ENCODE measurements around the gene TMEM94. TPM values are rescaled to one million over a fixed set of nuclear protein-coding genes. Genes with fewer than 3 reads are reported as not detected.
A peak's percentile ranks its signal among the peaks of the same experiment; 100 is the strongest.

TMEM94 gene
- total and polyA plus RNA-seq, 2 of the 13 experiments (the other 11 are each of a cell fraction or from before 2014, with no cell fraction given) = 32.6 to 134 TPM

DNA sequence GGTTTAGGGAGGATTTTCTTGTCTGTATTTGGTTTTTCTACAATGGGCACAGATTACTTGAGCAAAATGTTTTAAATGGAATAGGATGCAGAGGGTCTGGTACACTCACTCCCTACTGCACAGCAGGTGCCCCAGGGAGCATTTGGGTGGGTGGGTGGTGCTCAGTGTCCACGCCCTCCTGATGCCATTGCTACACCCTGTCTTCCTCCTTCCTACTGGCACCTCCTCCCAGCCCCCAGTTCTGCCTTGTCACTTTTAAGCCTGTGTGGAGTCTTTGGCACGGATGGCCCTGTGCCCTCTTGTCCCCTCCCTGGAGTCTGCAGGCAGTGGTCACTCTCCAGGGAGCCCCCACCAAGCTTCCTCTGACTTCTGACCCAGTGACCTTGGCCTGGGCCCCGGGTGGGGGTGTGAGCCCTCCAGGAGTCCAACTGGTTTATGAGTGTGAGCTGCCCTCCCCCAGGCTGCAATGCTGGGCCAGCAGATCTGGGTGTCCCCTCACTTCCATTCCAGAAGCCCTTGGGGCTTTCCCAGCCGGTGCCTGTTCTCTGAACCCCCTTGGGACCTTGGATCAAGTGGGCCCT is 84.6 kb downstream of the TMEM94 start (continued):
- TF ChIP-seq SUZ12 (IDR thresholded peaks at IDR 0.05; ENCODE audit: low read depth, low read length) (no peak), ZNF562 (CRISPR knock-in tag; IDR thresholded peaks at IDR 0.05; ENCODE audit: borderline replicate concordance) (no peak), ARNT (IDR thresholded peaks at IDR 0.05) (no peak), MYC (CRISPR knock-in tag; IDR thresholded peaks at IDR 0.05; ENCODE audit: borderline replicate concordance) (no peak), ZFP82 (CRISPR knock-in tag; IDR thresholded peaks at IDR 0.05; ENCODE audit: borderline replicate concordance) (no peak), NFE2 (CRISPR knock-in tag; IDR thresholded peaks at IDR 0.05) (no peak), KAT2B (IDR thresholded peaks at IDR 0.05; ENCODE audit: borderline replicate concordance, low read depth, low read length) (no peak), NCOA1 (CRISPR knock-in tag; IDR thresholded peaks at IDR 0.05) (no peak), NFYC (CRISPR knock-in tag; IDR thresholded peaks at IDR 0.05) (no peak), SAP130 (CRISPR knock-in tag; IDR thresholded peaks at IDR 0.05; ENCODE audit: low read depth) (no peak), ZNF337 (CRISPR knock-in tag; IDR thresholded peaks at IDR 0.05; ENCODE audit: borderline replicate concordance, low read depth) (no peak), EEA1 (CRISPR knock-in tag; IDR thresholded peaks at IDR 0.05; ENCODE audit: borderline replicate concordance) (no peak), PHF21A (CRISPR knock-in tag; IDR thresholded peaks at IDR 0.05) (peak; percentile 58; the same call in 1 of the 2 replicates), ZC3H13 (CRISPR knock-in tag; IDR thresholded peaks at IDR 0.05) (no peak), ZNF234 (CRISPR knock-in tag; conservative IDR thresholded peaks at IDR 0.05) (no peak)
- TF ChIP-seq, protein P1, sequence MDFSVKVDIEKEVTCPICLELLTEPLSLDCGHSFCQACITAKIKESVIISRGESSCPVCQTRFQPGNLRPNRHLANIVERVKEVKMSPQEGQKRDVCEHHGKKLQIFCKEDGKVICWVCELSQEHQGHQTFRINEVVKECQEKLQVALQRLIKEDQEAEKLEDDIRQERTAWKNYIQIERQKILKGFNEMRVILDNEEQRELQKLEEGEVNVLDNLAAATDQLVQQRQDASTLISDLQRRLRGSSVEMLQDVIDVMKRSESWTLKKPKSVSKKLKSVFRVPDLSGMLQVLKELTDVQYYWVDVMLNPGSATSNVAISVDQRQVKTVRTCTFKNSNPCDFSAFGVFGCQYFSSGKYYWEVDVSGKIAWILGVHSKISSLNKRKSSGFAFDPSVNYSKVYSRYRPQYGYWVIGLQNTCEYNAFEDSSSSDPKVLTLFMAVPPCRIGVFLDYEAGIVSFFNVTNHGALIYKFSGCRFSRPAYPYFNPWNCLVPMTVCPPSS (IDR thresholded peaks at IDR 0.05) = no peak
- TF ChIP-seq, protein P2, sequence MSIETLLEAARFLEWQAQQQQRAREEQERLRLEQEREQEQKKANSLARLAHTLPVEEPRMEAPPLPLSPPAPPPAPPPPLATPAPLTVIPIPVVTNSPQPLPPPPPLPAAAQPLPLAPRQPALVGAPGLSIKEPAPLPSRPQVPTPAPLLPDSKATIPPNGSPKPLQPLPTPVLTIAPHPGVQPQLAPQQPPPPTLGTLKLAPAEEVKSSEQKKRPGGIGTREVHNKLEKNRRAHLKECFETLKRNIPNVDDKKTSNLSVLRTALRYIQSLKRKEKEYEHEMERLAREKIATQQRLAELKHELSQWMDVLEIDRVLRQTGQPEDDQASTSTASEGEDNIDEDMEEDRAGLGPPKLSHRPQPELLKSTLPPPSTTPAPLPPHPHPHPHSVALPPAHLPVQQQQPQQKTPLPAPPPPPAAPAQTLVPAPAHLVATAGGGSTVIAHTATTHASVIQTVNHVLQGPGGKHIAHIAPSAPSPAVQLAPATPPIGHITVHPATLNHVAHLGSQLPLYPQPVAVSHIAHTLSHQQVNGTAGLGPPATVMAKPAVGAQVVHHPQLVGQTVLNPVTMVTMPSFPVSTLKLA (IDR thresholded peaks at IDR 0.05) = no peak
- TF ChIP-seq, protein P3, sequence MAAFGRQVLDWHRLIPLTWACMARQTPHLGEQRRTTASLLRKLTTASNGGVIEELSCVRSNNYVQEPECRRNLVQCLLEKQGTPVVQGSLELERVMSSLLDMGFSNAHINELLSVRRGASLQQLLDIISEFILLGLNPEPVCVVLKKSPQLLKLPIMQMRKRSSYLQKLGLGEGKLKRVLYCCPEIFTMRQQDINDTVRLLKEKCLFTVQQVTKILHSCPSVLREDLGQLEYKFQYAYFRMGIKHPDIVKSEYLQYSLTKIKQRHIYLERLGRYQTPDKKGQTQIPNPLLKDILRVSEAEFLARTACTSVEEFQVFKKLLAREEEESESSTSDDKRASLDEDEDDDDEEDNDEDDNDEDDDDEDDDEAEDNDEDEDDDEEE (CRISPR knock-in tag; IDR thresholded peaks at IDR 0.05) = no peak
- TF ChIP-seq, protein P4, sequence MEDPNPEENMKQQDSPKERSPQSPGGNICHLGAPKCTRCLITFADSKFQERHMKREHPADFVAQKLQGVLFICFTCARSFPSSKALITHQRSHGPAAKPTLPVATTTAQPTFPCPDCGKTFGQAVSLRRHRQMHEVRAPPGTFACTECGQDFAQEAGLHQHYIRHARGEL (CRISPR knock-in tag; IDR thresholded peaks at IDR 0.05) = no peak
- TF ChIP-seq, protein P5, sequence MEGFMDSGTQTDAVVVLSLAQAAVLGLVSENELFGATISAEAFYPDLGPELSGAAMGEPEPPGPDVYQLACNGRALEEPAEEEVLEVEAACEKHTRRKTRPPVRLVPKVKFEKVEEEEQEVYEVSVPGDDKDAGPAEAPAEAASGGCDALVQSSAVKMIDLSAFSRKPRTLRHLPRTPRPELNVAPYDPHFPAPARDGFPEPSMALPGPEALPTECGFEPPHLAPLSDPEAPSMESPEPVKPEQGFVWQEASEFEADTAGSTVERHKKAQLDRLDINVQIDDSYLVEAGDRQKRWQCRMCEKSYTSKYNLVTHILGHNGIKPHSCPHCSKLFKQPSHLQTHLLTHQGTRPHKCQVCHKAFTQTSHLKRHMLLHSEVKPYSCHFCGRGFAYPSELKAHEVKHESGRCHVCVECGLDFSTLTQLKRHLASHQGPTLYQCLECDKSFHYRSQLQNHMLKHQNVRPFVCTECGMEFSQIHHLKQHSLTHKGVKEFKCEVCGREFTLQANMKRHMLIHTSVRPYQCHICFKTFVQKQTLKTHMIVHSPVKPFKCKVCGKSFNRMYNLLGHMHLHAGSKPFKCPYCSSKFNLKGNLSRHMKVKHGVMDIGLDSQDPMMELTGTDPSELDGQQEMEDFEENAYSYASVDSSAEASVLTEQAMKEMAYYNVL (CRISPR knock-in tag; IDR thresholded peaks at IDR 0.05; ENCODE audit: borderline replicate concordance) = no peak
- TF ChIP-seq, protein P6, sequence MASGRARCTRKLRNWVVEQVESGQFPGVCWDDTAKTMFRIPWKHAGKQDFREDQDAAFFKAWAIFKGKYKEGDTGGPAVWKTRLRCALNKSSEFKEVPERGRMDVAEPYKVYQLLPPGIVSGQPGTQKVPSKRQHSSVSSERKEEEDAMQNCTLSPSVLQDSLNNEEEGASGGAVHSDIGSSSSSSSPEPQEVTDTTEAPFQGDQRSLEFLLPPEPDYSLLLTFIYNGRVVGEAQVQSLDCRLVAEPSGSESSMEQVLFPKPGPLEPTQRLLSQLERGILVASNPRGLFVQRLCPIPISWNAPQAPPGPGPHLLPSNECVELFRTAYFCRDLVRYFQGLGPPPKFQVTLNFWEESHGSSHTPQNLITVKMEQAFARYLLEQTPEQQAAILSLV (CRISPR knock-in tag; IDR thresholded peaks at IDR 0.05; ENCODE audit: borderline replicate concordance) = no peak
- TF ChIP-seq, protein P7, sequence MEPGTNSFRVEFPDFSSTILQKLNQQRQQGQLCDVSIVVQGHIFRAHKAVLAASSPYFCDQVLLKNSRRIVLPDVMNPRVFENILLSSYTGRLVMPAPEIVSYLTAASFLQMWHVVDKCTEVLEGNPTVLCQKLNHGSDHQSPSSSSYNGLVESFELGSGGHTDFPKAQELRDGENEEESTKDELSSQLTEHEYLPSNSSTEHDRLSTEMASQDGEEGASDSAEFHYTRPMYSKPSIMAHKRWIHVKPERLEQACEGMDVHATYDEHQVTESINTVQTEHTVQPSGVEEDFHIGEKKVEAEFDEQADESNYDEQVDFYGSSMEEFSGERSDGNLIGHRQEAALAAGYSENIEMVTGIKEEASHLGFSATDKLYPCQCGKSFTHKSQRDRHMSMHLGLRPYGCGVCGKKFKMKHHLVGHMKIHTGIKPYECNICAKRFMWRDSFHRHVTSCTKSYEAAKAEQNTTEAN (CRISPR knock-in tag; conservative IDR thresholded peaks at IDR 0.05) = no peak

All from HepG2 (cell line).